NCI-H187 (cell line): ENCODE results near the gene CD52.
"Not testable (repeated sequence)": the region's sequence is repeated elsewhere in the genome, so short reads cannot be mapped to it uniquely, and the experiment has no call there.

Experiments used
- DNase-seq, 2 experiments: peaks; one replicate each; lab custom pipeline; 2025; lab: John Stamatoyannopoulos, UW

The CD52 gene

DNA sequence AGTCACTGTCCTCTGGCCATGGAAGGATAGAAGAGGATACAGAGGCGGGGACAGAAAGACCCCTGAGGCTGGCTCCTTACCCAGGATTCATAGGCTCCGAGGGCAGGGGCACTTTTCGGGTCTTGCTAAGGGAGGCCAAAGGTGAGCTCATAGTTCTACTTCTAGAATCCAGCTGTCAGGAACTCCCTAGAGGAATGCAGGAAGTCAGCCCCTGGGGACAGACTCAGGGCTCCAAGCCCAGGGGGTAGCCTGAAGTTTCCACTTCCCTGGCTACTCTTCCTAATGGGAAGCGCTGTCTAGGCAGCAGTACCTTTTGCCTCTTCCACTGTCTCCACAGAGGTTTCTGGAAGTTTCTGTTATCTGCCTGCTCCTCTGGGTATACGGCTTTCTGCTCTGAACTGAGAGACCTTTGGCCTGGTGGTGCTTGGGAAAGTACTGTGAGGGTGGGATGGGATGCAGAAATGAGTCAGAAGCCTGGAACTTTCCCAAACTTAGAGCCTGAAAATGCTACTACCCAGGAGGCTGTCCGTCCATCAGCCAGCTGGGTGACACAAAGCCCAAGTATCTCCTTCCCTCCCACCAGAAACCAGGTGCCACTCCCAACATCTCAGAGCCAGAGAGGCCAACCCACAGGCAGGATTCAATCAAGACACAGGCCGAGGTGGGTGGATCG lies 14.9 kb upstream of the CD52 start:
- DNase-seq, result no peak

DNA sequence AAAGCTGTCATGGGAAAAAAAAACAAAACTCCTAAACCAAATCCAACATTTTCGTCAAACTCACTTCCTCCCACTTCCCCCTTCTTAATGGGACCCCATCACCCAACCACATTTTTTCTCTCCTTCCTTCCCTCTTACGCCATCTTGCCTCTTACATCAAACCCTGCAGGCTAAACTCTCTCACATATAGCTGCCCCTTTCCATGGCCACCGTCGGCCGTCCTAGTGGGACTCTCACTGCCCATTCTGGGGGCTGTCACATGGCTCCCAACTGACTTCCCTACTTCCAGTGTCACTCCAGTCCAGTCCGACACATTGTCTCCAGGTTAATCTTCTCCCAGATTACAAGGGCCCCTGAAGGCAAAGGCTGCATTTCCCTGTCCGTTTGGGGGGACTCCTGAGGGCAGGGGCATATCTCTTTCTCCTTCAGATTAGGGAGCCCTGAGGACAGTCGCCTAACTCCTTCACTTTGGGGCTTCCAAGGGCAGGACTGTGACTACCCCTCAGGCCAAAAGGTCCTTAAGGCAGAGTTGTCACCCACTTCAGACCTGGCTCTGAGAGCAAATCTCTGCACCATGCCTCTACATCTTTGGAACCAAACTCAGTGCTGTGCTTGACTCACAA lies 12.0 kb upstream of the CD52 start:
- DNase-seq, result no peak

DNA sequence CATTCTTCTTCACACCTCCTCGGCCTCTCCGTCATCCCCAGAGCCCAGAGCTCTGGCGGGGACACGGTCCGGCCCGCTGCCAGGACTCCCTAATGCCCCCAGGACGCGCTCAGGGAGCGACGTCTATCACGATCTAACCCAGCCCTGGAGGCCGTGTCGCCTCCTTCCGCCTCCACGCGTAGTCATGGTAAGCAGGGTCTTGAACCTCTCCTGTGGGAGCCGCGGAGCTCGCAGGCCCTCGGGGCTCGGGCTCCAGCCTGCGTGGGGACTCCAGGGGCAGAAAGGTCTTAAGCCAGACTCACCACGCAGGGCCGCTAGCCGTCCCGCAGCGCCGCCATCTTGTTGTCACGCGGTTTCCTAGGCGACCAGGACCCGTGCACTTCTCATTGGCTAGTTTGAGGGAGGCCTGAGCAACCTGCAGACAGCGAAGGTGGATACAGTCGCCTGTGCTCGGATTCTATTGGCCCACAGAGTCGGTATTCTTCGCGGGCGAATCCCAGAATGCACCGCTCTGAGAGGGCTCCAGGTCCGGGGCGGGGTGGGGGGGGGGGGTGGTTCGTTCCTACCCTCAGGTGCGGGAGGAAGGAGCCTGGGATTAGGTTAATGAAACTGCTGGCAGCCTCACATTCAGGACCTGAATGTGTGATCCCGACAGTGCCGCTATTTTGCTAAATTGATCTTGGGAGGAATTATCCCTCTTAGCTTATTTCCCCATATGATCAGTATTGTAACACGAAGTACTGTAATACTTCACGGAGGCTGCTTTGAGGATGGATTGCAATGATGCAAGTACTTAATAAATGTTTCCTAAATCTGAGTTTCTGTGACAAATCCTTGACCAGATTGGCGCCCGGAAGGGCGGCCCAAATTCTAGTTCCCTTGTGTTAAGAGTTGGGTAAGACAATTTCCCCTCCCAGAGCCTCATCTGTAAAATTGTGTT lies 11.2 kb upstream of the CD52 start, which contains the start of gene UBXN11:
UBXN11 (minus strand) TSS at position 347 of the 940 bp plus-strand sequence. CDS start 3,753 bp downstream, outside the sequence.
- peak; percentile 83 to 91 for DNase-seq

GRCh38 chr1:26307363-26307781 lies 10.4 kb upstream of the CD52 start:
- DNase-seq, result no peak

DNA sequence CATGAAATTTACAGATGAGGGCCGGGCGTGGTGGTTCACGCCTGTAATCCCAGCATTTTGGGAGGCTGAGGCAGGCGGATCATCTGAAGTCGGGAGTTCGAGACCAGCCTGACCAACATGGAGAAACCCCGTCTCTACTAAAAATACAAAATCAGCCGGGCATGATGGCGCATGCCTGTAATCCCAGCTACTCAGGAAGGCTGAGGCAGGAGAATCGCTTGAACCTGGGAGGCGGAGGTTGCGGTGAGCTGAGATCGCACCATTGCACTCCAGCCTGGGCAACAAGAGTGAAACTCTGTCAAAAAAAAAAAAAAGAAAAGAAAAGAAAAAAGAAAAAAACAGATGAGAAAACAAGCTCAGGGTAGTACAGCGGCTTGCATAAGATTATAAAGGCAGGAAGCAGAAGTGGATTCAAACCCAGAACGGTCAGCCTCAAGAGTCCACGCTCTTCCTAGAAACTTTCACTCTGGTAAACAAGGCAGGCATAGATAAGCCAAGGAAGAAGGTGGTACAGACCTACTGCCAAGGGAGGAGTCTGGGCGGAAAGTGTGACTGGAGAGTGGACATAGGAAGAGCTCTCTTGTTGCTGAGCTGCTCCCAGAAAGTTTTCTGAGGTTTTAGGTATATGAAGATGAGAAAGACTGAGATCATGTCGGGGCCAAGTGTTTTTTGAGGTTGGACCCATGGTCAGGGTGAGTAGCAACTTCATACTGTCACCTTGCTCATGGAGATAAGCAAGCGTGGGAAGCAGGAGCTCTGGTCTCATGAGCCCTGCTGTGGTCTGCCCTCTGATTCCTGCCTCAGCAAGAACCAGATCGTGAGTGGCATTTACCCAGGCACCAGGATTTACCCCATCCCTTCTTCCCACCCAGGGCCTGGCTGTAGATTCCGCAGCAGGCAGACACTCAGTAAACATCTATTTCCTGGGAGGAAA lies 9.5 kb upstream of the CD52 start:
- not testable (repeated sequence) for DNase-seq

GRCh38 chr1:26314501-26314900 lies 3.3 kb upstream of the CD52 start:
- DNase-seq, result no peak

- DNase-seq, result no peak
Measured at GRCh38 chr1:26315874-26316850, 1.6 kb upstream of the CD52 start.

- DNase-seq, result no peak
Measured at GRCh38 chr1:26317146-26317545, 612 bp upstream of the CD52 start.

- DNase-seq, result no peak
Measured at GRCh38 chr1:26318338-26319064, 743 bp downstream of the CD52 start.

GRCh38 chr1:26320896-26321295 lies 3.1 kb downstream of the CD52 start:
- DNase-seq, result no peak

- DNase-seq, result peak; percentile 18 to 22
Measured at GRCh38 chr1:26321315-26322041, 3.7 kb downstream of the CD52 start.

DNA sequence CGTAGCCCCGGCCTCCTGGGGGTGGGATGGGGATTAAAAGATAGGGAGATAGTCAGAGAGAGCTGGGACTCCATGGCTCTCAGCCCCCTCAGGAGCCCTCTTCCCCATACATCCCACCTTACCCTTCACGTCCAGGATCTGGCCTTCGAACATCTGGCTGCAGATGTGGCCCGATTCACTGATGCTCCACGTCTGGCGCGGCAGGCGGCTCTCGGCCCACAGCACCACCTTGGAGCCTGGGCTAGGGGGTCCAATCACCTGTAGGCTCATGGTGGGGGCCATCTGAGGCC lies 4.2 kb downstream of the CD52 start:
- no peak for DNase-seq

- DNase-seq, result no peak
Measured at GRCh38 chr1:26323382-26323781, 5.6 kb downstream of the CD52 start.

DNA sequence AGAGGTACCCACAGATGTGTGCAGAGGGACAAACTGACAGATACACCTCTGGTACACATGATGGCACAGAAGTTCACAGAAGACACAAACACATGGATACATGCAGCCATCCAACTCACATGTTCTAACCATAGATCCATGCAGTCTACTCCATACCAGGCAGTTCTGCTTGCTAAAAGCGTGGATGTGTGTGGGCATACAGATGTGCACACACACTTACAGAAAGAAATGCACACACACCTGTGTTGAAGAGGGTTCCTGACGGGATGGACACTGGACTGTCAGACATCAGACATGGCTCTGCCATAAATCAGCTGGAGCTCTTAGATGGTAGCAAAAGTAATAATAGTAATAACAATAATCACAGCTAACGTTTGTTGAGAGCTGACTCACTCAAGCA lies 6.8 kb downstream of the CD52 start:
- DNase-seq, result no peak

DNA sequence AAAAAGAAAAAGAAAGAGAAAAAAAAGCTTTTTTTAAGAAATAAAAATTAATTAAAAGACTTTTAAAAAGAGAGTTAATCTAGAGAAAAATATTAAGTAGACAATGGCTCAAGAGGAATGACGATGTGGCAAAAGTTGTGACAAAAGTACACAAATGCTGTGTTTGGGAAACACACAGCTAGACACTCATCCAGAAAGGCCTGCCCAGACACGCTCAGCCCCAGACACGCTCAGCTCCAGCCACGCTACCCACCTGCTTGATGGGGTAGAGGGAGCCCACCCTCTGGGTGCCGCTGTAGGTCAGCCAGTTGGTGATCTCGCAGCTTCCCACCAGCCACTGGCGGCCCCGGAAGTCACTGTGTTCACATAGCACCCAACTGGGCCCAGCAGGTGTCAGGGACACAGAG lies 10.2 kb downstream of the CD52 start:
- no peak for DNase-seq

DNA sequence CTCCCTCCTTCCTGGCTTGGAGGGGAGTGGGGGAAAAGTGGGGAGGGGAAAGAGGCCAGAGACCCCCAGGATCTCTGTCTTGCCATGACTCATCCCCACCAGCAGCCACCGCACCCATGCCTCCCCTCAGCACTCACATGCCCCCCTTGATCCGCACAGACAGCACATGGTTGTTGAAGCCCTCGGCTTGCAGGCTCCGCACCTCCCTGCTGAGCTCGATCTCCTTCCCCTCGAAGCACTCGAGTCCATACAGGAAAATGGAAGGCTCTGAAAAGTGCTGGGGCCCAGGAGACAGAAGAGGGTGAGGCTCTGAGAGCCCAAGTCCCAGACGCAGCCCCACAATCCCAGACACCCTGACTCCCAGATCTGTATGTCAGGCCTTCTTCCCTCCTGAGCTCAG lies 10.8 kb downstream of the CD52 start:
- DNase-seq, result no peak

- DNase-seq, result not testable (repeated sequence)
Measured at GRCh38 chr1:26329380-26329779, 11.6 kb downstream of the CD52 start.

DNA sequence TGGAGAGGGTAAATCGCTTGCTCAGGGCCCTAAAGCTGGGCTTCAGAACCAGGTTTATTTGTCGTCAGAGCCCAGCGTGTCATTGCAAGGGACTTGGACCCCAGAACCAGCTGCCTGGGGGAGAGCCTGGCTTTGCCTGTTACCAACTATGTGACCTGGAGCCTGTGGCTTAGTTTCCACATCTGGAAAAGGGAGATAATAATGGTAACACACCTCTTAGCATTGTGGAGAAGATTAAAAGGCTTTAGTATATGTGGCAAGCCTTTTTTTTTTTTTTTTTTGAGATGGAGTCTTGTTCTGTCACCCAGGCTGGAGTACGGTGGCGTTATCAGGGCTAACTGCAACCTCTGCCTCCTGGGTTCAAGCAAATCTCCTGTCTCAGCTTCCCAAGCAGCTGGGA lies 12.5 kb downstream of the CD52 start:
- DNase-seq, result no peak

GRCh38 chr1:26333312-26333711 lies 15.6 kb downstream of the CD52 start:
- not testable (repeated sequence) for DNase-seq
